ENCODE measurements around the gene PCNX1.

Gene PCNX1

GRCh38 chr14:70889555-70889954 is 17.7 kb upstream of the PCNX1 start:
- no peak for DNase-seq

- DNase-seq, result no peak
Measured at GRCh38 chr14:70890826-70891659, 16.2 kb upstream of the PCNX1 start.

GRCh38 chr14:70891737-70892136 is 15.5 kb upstream of the PCNX1 start:
- no peak for DNase-seq

- DNase-seq, result no peak
Measured at GRCh38 chr14:70893062-70893845, 14.0 kb upstream of the PCNX1 start.

- no peak for DNase-seq
Measured at GRCh38 chr14:70893858-70894291, 13.4 kb upstream of the PCNX1 start.

DNA sequence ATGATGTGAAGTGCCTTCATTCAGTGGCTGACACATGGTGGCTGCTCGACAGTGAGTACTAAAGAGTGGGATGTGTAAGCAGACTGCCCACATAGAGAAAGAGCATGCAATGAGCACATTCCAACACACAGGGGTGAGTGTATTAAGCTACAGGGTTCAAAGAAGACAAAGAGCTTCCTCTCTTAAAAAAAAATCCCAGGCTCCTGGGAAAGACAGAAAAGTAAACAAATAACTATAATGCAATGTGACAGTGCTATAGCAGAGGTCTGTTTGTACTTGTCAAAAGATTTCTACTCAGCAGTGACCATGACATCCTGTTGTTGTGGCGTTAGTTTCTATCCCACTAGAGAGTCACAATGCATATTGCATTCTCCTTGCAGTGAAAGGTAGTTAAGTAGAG is 12.4 kb upstream of the PCNX1 start:
- DNase-seq, result no peak

DNA sequence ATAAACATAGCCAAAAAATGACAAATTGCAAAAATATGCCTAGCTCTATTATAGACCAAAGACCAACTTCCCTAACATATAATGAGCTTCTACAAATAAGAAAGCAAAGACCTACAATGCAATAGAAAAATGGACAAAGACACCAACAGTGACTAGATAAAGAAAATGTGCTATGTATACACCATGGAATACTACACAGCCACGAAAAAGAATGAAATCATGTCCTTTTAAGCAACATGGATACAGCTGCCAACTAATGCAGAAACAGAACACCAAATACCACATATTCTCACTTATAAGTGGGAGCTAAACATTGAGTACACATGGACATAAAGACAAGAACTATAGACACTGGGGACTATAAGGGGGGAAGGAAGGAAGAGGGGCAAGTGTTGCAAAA is 10.9 kb upstream of the PCNX1 start:
- no peak for DNase-seq

DNA sequence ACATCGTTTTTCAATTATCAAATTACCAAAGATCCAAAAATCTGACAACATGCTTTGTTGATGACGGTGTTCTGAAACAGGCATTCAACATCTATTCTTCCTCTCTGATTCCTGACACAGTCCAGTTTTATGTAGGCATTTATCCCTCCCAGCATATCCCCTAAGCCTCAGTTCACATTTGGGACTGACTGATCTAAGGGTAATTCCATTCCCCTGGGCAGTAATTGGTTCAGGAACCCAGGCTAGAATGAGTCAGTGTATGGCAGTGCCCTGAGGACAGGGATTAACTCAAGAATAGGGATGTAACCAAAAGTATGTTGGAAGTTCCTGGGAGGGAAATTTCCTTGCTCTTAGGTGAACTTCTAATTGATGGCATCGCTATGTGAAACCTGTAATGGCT is 10.3 kb upstream of the PCNX1 start:
- DNase-seq, result no peak

DNA sequence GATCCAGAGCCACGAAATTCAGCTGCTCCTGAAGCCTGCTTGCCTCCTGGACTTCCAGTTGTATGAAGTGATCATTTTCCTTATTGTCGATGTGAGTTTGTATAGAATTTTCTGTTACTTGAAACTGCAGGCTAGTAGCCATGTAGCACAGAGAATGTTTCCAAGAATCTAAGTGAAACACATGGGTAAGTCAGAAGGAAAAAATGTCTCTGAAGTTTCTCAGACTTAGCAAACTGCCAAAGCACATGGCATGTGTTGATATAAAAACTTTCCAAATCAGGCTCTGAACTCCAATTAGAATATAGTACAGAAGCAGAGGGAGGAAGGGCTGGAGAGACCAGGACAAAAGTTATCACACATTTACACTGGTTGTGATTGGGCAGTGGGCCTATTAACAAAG is 9.8 kb upstream of the PCNX1 start:
- DNase-seq, result no peak

DNA sequence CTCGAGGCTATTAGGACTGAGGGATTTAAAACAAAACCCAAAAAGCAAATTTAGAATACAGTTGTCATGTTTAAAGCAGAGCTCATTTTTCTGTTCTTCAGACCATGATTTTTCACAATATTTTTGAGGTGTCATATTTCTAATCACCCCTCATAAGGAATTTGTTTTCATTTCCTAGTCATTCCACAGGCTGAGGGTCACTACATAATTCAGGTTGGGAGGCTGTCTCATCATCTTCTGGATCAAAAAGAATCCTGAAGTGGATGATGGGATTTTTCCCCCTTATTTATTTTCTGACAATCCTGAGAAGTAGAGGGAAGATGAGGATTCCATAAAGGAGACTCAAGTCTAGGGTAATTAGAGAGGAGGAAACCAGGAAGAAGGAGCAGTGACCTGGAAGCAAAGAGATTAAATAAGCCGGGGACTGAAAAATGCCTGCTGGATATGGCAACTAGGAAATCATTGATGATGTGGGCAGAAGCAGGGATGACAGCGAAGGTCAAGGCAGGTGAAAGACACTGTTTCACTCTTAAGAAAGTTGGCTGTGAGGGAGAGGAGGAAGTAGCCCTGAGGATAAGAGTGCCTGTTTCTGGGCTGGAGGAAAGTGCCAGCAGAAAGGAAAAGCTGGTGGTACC is 9.0 kb upstream of the PCNX1 start:
- DNase-seq, result no peak

DNA sequence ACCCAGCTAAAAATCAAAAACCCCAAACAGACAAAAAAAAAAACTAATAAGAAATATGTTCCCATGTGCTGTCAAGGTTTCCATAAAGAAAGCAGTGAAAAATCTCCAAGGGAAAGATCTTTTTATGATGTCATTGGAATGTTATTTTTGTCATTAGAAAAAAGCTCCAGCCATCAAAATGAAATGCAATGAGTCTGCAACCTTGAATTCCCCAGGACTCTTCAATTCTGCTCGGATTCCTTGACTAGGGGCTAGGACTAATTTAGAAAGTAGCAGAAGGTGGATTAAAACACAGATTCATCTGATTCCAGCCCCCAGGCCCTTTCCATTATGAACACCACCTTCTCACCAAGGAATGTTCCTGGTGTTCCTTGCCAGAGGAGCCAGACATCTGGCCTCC is 6.0 kb upstream of the PCNX1 start:
- DNase-seq, result no peak

DNA sequence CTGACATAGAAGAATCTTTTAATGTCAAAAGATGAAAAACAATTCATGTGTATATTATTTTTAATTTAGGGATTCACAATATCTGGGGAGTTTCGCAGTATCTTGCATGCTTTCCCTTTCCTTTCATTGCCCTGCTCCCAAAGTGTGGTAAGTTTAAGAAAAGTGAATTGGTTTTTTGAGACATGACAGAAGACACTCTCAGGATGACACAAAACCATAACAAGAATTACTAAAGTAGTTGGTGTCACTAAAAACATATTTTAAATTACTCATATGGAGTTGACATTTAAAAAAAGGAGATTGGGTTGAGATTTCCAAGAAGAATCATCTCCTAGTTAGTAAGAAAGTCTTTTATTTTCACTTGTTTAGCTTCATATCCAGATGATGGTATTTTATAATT is 5.1 kb upstream of the PCNX1 start:
- no peak for DNase-seq

DNA sequence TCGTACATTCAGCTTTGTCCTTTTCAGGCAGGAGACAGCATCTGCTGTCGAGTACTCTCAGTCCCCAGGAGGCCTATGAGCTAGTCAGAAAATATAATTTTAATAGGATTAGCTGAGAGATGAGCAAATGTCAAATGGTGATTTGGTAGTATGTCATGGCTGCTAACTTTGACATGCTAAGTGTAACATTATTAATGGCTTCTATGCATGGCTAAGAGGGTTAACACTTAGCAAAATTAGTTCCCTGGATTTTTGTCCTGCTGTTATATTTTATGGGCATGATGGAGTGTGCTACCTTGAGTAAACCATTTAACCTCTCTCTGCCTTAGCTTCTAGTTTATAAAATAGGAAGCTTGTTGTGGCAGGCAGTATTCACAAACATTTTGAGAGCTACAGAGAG is 2.9 kb upstream of the PCNX1 start:
- no peak for DNase-seq

DNA sequence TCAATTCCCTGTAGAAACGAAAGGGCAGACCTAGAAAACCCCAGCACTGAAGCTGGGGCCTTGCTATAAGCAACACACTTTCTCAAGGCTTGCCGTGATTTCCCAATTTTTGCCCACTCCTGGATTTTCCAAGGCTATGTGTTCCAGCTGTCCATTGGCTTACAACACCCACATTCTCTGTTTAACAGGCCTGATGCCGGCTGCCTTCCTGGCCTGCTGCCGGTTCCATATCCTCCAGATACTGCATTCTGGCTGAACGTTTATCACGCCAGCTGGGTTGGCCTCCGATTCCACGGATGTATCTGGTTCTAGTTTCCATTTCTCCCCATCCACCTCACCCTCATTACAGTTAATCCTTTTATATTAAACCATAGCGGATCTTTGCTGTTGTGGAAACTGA is 2.0 kb upstream of the PCNX1 start:
- DNase-seq, result no peak

DNA sequence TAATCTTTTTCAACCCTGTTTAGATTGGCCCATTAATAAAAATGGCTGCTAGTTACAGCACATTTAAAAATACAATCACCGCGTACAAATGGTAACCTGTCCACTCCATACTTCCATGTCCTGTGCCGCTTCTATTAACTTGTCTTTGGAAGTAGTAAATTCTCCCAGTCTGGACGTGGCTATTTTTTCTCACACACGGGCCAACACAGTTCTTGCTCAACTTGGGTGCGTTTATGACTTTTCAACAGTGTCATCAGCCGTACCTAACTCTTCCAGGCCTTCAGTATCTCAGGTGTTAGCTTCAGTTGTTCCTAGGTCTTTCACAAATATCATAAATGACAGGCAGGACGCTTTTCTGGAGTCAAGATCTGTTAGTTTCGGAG is 475 bp upstream of the PCNX1 start:
- no peak for DNase-seq

DNA sequence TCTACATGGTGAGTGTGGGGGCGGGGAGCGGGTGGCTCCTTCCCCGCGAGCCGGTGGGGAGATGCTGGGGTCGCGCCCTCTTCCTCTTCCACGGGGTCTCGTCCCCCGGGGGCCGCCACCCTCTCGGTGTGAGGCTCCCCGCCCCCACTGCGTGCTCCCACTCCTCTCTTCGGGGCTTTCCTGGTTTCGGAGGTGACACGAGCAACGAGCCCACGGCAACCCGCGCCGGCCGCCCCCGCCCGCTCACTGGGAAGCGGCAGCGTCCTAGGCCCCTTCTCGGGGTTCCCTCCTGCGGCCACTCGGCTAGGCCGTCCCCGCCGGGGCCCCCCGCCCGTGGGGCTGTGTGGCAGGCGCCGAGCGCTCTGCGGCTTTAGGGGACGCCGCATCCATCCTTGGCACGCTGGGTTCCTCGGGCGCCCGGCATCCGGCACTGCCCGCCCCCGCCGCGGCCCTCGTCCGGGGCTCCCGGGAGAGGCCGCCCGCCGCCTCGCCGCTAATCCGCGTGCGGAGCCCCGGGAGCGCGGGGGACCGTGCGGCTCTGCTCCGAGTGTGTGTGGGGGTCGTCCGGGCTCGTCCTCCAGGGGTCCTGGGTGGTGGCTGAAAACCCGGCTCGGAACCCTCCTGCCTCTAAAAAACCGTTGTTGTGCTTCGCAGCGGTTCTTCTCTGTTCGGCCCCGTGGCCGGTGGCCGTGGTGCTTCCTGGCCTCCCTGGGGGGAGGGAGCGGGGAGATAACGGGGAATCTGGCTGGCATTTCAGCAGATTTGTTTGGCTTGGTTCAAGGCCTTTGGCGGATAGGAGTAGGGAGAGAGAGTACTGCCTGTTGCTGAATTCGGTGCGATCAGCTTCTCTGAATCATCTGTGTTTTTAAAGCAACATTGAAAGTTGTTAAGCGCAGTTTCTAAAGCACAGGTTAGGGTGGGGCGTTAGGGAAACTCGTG is 1.0 kb downstream of the PCNX1 start:
- peak in 1 of 2 experiments; percentile 44 for DNase-seq

DNA sequence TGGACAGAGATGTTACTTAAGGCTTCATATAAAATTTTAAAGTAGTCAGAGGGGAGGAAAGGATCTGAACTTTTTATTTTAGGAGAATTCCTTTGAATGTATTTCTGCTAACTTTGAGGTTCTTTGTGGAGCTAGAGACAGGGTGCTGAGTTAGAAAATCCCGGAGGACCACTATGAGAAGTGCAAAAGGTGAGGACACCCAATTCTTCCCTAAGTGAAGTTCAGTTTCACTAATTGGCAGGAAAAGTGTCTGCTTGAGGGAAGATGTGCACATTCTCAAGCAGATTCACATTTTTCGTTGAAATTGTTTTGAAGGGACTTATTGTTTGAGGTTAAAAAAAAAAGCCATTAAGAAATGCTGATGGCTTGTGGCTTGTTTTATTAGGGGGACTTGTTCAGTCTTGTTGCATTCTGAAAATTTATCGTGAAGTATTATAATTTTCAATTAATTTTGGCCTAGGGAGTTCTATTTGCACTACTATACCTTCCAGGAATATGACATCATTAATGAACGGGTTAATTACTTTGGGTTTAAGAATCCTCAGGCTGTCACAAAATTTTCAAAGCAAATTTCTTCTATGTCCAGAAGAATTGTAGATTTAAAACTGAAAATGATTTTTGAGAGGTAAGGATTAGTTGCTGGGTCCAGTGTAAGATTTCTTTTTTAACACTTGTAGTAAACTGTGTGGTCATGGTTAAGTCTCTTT is 1.8 kb downstream of the PCNX1 start:
- no peak for DNase-seq

DNA sequence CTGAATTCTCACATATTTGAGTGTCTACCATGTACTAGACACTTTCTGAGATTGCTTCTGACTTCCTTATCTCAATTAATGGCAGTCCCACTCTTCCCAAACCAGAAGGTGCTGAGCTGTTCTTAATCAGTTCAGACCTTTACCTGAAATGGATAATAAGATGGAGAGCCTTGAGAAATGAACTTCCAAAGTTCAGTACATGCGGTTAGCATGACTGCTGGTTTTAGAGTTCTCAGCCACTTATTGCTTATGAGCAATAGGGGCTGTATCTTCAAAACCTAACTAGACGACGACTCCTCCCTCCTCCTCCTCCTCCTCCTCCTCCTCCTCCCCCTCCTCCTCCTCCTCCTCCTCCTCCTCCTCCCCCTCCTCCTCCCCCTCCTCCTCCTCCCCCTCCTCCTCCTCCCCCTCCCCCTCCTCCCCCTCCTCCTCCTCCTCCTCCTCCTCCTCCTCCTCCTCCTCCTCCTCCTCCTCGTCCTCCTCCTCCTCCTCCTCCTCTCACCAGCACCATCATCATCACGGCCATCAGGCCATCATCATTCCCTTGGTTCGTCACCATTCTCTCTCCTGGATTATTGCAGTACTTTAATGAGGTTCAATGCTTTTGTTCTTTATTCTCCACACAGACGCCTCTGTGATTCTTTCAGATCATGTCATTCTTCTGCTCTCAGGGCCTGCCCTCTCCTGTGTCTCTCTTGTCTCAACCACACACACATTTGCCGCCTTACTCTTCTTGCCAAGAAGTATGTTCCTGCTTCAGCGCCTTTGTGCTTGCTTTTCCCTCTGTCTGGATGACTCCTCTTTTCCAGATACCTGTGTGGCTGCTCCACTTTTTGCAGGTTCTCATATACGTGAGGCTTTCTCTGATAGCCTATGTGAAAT is 2.7 kb downstream of the PCNX1 start:
- DNase-seq, result no peak

DNA sequence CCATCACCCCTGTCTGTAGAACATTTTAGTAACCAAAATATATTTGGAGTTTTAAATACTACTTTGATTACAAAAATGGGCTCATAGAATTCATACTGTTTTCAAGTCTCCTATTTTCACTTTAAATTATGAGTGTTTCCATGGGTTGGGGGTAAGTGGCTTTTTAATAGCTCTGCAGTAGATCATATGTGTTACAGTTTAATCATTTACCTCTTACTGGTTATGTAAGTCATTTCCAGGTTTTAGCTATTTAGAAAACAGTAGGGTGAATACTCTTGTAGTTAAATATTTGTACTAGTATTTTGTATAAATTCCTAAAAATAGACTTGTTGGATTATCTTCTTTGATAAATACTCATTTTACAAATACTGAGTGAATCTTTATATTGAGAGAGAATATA is 8.2 kb downstream of the PCNX1 start:
- DNase-seq, result no peak

GRCh38 chr14:70916300-70916699 is 9.0 kb downstream of the PCNX1 start:
- DNase-seq, result no peak

GRCh38 chr14:70916799-70917198 is 9.5 kb downstream of the PCNX1 start:
- no peak for DNase-seq

Measured in SW 1271 (cell line).